Body of pancreas (tissue), 4 donors: ENCODE results near the gene ASB7.

Experiments
- CTCF ChIP-seq, 7 experiments: fragments of 450-650 bp in 4 of 7; fragments of 200-600 bp in 3 of 7; sonication (generic) in 3 of 7; IDR thresholded peaks; one replicate each; pipeline ENCODE4 v1.5.1; 2016 to 2019; ENCODE audit warnings: antibody characterized with exemption in 7 of 7
- POLR2A ChIP-seq, 3 donors: fragments of 450-650 bp; IDR thresholded peaks; one replicate each; pipeline ENCODE4 v1.6.1; 2016; ENCODE audit warnings: antibody characterized with exemption in 3 of 3, mild to moderate bottlenecking in 2 of 3

DNA sequence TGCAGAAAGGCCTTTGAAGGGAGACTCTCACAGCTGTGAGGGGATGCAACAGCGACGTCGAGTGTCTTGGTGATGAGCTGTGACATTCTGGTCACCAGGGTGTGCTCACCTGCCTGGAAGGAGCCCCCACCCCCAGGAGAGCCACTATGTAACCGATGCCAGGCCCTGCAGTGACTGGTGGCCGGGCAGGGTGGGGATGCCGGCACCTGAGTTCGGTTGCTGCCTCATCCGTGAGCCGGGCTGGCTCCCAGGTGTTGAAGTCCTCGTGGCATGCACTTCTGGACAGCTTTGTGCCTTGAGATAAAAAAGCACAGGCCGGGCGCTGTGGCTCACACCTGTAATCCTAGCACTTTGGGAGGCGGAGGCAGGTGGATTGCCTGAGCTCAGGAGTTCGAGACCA is 56.5 kb downstream of the ASB7 start:
- TF ChIP-seq CTCF (IDR thresholded peaks at IDR 0.05) (no peak), POLR2A (IDR thresholded peaks at IDR 0.05) (no peak)
